Large intestine (tissue), 3 donors: ENCODE results near the gene PGAM4. TPM values are rescaled to one million over a fixed set of nuclear protein-coding genes. Genes with fewer than 3 reads are reported as not detected.
"Not testable (repeated sequence)": the region's sequence is repeated elsewhere in the genome, so short reads cannot be mapped to it uniquely, and the experiment has no call there.

Experiments used
- DNase-seq, 2 donors: peaks; one replicate each; pipeline versions ENCODE4 v3.0.0 to v3.0.0-alpha.2; 2013
- H3K27ac ChIP-seq: one replicate; pipeline ENCODE4 v1.5.1; 2013; ENCODE audit warnings: low read length
- H3K27me3 ChIP-seq: 2 replicates; pipeline ENCODE4 v1.6.1; 2013; ENCODE audit warnings: low read length; ENCODE audit not compliant: control insufficient read depth, insufficient read depth
- H3K36me3 ChIP-seq: 2 replicates; pipeline ENCODE4 v1.6.1; 2013; ENCODE audit warnings: low read length; ENCODE audit not compliant: control insufficient read depth, insufficient read depth
- H3K4me1 ChIP-seq: one replicate; pipeline ENCODE4 v1.6.1; 2013; ENCODE audit warnings: low read length; ENCODE audit not compliant: control insufficient read depth, insufficient read depth
- H3K4me3 ChIP-seq: one replicate; pipeline ENCODE4 v1.5.1; 2013; ENCODE audit warnings: low read length
- H3K9me3 ChIP-seq: one replicate; pipeline ENCODE4 v1.6.1; 2013; ENCODE audit warnings: mild to moderate bottlenecking, low read depth, low read length, moderate library complexity; ENCODE audit not compliant: control insufficient read depth
- WGBS: methylation state at CpG from one replicate; pipeline ENCODE4 v1.1.5; 2013; ENCODE audit warnings: low lambda C conversion rate; ENCODE audit not compliant: insufficient coverage; 5-methylcytosine and 5-hydroxymethylcytosine counted together
- polyA plus RNA-seq: library from polyadenylated mRNA; unstranded; fragments of 120-200 nt; gene quantifications from one replicate; pipeline ENCODE4 v1.2.1, GENCODE V29; 2013

PGAM4 gene
- polyA plus RNA-seq, 1 donor: not detected

DNA sequence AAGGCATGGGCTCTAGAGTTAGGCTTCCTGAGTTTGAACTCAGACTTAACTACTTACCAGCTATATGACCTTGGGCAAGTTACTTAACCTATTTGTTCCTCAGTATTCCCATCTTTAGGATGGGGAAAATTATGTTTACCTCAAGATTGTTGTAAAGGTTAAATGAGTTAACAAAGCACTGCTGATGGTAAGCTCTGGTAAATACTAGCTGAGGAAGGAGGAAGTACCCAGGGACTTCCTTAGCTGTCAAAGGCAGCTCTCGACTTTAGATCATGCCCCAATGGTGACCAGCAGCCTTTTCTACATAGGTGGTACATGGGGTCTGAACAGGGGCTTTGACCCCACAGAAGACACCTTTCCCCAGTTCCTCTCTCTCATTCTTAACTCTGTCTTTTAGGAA lies 38.9 kb downstream of the PGAM4 start:
- Histone ChIP-seq H3K27me3 (no peaks in the 10 kb centered on the region), H3K9me3 (peaks cover 4% of the 10 kb centered on the region), H3K27ac (no peak overlapping the region), H3K4me1 (no peaks in the 10 kb centered on the region), H3K4me3 (no peak overlapping the region), H3K36me3 (no peaks in the 10 kb centered on the region)
- no peak for DNase-seq
- no CpG with 5 or more reads among the region's 1 CpG for WGBS

DNA sequence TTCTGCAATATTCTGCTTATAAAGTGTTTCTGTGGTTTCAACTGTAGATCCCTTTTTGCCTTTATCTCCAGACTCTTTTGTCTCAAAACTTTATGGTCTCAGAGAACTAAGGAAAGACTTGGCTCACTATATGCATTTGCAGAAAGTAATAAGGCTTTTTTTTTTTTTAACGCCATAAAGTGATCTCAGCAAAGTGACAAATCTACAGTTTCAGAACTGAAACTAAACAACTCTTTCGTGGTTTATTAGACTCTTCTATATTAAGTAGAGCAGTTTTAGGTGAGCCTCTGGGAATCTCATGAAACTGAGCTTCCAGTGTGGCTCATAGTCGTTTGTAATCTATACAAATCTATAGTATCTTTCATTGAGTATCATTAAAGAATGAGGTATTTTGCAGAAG lies 43.7 kb downstream of the PGAM4 start:
- no CpG with 5 or more reads among the region's 3 CpGs for WGBS
- Histone ChIP-seq H3K36me3 (no peaks in the 10 kb centered on the region), H3K27ac (no peak overlapping the region), H3K4me3 (no peak overlapping the region), H3K9me3 (no peaks in the 10 kb centered on the region), H3K4me1 (no peaks in the 10 kb centered on the region), H3K27me3 (no peaks in the 10 kb centered on the region)
- peak in 1 of 2 donors; percentile 24 for DNase-seq

DNA sequence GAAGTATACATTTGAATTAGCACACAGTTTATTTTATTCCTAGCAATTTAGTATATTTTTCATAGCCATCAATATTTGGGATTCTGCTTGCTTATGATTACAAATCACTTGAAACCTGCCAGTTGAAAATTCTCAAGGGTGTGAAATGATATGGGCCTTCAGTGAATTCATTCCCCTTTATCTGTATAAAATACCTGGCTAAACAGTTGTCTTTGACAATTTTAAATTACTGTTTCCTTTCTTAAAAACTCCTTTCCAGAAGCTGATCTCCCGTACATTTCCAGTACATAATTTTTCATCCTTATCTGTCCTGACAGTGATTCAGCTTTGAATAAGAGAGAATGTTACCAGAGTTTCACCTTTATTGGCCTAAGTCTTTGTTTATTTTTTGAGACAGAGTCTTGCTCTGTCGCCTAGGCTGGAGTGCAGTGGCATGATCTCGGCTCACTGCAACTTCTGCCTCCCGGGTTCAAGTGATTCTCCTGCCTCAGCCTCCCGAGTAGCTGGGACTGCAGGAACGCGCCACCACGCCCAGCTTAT lies 45.0 kb downstream of the PGAM4 start:
- Histone ChIP-seq H3K27ac (no peak overlapping the region), H3K4me1 (no peaks in the 10 kb centered on the region), H3K36me3 (no peaks in the 10 kb centered on the region), H3K27me3 (no peaks in the 10 kb centered on the region), H3K9me3 (no peaks in the 10 kb centered on the region), H3K4me3 (no peak overlapping the region)
- no CpG with 5 or more reads among the region's 8 CpGs for WGBS
- no peak for DNase-seq

- DNase-seq: no peak
These were observed 46.7 kb downstream of the PGAM4 start for GRCh38 chrX:77922787-77923186.

DNA sequence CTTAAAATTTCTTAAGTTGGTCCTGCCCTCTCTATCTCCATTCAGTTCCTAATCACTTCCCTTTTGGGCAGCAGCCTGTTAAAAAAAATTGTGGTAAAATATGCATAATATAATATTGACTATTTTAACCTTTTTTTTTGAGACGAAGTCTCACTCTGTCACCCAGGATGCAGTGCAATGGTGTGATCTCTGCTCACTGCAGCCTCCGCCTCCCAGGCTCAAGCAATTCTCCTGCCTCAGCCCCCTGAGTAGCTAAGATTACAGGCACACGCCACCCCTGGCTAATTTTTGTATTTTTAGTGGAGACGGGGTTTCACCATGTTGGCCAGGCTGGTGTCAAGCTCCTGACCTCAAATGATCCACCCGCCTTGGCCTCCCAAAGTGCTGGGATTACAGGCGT lies 50.1 kb downstream of the PGAM4 start:
- H3K27me3 ChIP-seq: not testable (repeated sequence)
- no CpG with 5 or more reads among the region's 6 CpGs for WGBS

More at GRCh38 chrX:77922787-77923186, 46.7 kb downstream of the PGAM4 start:
- H3K36me3 ChIP-seq: no peaks in the 10 kb centered on the region
- H3K9me3 ChIP-seq: no peaks in the 10 kb centered on the region
- H3K27ac ChIP-seq: no peak overlapping the region
- H3K27me3 ChIP-seq: no peaks in the 10 kb centered on the region
- H3K4me1 ChIP-seq: no peaks in the 10 kb centered on the region
- H3K4me3 ChIP-seq: no peak overlapping the region

DNA sequence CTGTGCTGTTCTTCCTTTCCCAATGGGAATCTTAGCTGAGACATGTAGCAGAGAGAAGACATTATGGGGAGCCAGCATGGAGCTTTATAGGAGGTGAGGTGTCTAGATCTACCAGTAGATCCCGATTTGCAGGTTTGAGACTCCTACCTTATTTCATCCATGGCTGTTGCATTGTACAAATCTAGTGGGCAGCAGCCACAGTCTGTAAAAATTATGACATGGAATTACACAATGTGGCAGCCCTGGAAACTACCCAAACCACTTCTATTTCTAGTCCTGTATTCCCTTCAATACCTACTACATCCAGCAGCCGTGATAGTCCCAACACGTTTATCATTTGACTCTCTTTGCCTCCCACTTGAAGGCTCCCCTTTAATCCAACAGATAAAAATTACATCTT lies 50.9 kb downstream of the PGAM4 start:
- H3K27ac ChIP-seq: no peak overlapping the region
- no peaks in the 10 kb centered on the region for H3K4me1 ChIP-seq
- no peaks in the 10 kb centered on the region for H3K9me3 ChIP-seq
- H3K36me3 ChIP-seq: no peaks in the 10 kb centered on the region
- H3K4me3 ChIP-seq: no peak overlapping the region
- WGBS: no CpG with 5 or more reads among the region's 3 CpGs
- DNase-seq: no peak
- H3K27me3 ChIP-seq: no peaks in the 10 kb centered on the region

More for the DNA sequence above, 50.1 kb downstream of the PGAM4 start:
- H3K27ac ChIP-seq, H3K9me3 ChIP-seq, H3K36me3 ChIP-seq, H3K4me3 ChIP-seq, H3K4me1 ChIP-seq, DNase-seq: not testable (repeated sequence)

Other genes with a start within 250 kb of the PGAM4 start
- gene ATRX, start 183.4 kb downstream of the PGAM4 start, polyA plus RNA-seq: 40.7 TPM
- gene MAGT1, start 74.2 kb downstream of the PGAM4 start, polyA plus RNA-seq: 67.8 TPM
- 295 TPM for gene COX7B, start 70.2 kb downstream of the PGAM4 start, polyA plus RNA-seq
- 10.0 TPM for gene ATP7A, start 58.9 kb downstream of the PGAM4 start, polyA plus RNA-seq
- gene PGK1, start 134.6 kb upstream of the PGAM4 start, polyA plus RNA-seq: 276 TPM
- gene TAF9B, start 170.0 kb upstream of the PGAM4 start, polyA plus RNA-seq: 19.1 TPM